ENCODE data around the gene FAM156A. TPM values are rescaled to one million over a fixed set of nuclear protein-coding genes. Genes with fewer than 3 reads are reported as not detected.
"Not testable (repeated sequence)": the region's sequence is repeated elsewhere in the genome, so short reads cannot be mapped to it uniquely, and the experiment has no call there.

FAM156A gene
- total and polyA plus RNA-seq, 4 donors = 15.7 to 64.8 (median 40.2) TPM

DNA sequence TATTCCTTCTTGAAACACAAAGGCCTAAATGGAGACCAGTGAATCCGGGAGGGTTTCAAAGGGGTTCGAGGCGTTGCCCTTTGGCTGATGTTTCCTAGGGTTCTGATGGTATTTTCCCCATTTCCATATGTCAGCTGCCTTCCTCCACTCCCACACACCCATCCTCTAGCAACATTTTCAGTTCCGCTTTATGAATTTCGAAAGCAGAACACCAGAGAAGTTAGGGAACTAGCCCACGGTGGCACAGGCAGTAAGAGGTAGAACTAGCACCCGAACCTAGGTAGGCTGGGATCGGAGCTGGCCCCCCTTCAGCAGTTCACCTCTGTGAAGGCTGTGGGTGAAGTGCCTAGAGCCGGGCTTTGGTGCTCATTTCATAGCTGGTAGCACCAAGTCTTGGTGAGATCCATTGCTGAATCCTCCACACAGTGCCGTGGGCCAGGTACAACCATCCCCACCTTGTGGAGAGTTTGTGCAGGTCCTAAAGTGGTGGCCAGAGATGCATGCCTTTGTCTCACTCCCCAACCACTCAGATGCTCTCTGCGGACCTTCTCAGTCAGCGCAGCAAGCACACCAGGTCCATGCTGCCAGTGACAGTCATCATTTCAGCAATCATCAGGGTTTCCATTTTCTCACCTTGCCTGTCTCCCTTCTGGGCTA lies 48.9 kb downstream of the FAM156A start:
- WGBS (ENCODE audit: insufficient coverage) = no CpG with 5 or more reads among the region's 12 CpGs
- not testable (repeated sequence) for H3K36me3 ChIP-seq (ENCODE audit: control insufficient read depth, insufficient read depth, low read length); H3K4me1 ChIP-seq (ENCODE audit: control insufficient read depth, insufficient read depth, low read length); H3K27ac ChIP-seq (ENCODE audit: low read depth, low read length); H3K9me3 ChIP-seq (ENCODE audit: control insufficient read depth, insufficient read depth, low read length); H3K27me3 ChIP-seq (ENCODE audit: control insufficient read depth, insufficient read depth, low read length); DNase-seq (ENCODE audit: low read depth in 4 of 6, low spot score in 6 of 6); H3K4me3 ChIP-seq (ENCODE audit: low read depth, low read length)

DNA sequence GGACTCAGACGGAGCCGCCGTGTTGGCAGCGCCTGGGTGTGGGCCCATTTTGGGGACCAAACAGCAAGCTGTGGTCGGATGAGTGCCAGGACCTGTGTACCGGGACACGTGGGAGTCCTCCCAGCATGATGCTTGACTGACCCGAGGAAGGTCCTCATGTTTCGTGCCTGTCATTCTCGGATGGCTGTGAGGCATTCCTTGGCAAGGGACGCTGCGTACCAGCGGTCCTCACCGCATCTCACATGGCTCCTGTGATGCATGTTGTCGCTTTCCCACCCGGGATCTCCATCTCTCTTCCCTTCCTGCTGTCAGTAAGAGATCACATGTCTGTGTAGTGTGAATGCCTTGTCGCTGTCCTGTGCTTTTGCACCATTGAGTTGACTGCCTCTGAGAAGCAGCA lies 50.4 kb downstream of the FAM156A start:
- H3K27ac ChIP-seq (ENCODE audit: low read depth, low read length); H3K27me3 ChIP-seq (ENCODE audit: control insufficient read depth, insufficient read depth, low read length); H3K4me3 ChIP-seq (ENCODE audit: low read depth, low read length); H3K4me1 ChIP-seq (ENCODE audit: control insufficient read depth, insufficient read depth, low read length); DNase-seq (ENCODE audit: low read depth in 4 of 6, low spot score in 6 of 6); H3K36me3 ChIP-seq (ENCODE audit: control insufficient read depth, insufficient read depth, low read length); H3K9me3 ChIP-seq (ENCODE audit: control insufficient read depth, insufficient read depth, low read length): not testable (repeated sequence)
- WGBS (ENCODE audit: insufficient coverage) = no CpG with 5 or more reads among the region's 17 CpGs

DNA sequence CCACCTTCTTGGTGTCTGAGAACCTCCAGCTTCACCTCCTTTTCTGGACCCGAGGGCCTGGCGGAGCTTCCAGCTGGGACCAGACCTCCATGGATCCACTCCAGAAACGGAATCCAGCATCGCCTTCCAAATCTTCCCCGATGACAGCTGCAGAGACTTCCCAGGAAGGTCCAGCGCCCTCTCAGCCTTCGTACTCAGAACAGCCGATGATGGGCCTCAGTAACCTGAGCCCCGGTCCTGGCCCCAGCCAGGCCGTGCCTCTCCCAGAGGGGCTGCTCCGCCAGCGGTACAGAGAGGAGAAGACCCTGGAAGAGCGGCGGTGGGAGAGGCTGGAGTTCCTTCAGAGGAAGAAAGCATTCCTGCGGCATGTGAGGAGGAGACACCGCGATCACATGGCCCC lies 51.2 kb downstream of the FAM156A start:
- not testable (repeated sequence) for H3K9me3 ChIP-seq (ENCODE audit: control insufficient read depth, insufficient read depth, low read length); DNase-seq (ENCODE audit: low read depth in 4 of 6, low spot score in 6 of 6); H3K27ac ChIP-seq (ENCODE audit: low read depth, low read length); H3K27me3 ChIP-seq (ENCODE audit: control insufficient read depth, insufficient read depth, low read length); H3K4me1 ChIP-seq (ENCODE audit: control insufficient read depth, insufficient read depth, low read length); H3K36me3 ChIP-seq (ENCODE audit: control insufficient read depth, insufficient read depth, low read length); H3K4me3 ChIP-seq (ENCODE audit: low read depth, low read length)
- WGBS (ENCODE audit: insufficient coverage) = no CpG with 5 or more reads among the region's 17 CpGs

DNA sequence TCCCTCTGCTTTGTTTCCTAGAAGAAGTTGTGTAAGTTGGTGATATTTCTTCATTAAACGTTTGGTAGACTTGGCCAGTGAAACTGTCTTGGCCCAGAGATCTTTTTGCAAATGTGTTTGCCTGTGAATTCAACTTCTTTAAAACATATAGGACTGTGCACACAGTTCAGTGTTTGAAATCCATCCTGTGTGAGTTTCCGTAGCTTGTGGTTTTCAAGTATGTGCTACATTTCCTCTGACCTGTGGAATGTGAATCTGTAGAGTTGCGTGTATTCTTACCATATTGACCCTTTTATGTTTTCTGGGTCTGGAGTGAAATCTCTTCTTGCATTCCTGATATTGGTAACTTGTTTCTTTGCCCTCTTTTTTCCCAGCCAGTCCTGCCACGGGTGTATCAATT lies 52.2 kb downstream of the FAM156A start:
- DNase-seq (ENCODE audit: low read depth in 4 of 6, low spot score in 6 of 6); H3K27me3 ChIP-seq (ENCODE audit: control insufficient read depth, insufficient read depth, low read length); H3K27ac ChIP-seq (ENCODE audit: low read depth, low read length); H3K9me3 ChIP-seq (ENCODE audit: control insufficient read depth, insufficient read depth, low read length); H3K36me3 ChIP-seq (ENCODE audit: control insufficient read depth, insufficient read depth, low read length); H3K4me3 ChIP-seq (ENCODE audit: low read depth, low read length); H3K4me1 ChIP-seq (ENCODE audit: control insufficient read depth, insufficient read depth, low read length): not testable (repeated sequence)
- no CpG with 5 or more reads among the region's 4 CpGs for WGBS (ENCODE audit: insufficient coverage)

DNA sequence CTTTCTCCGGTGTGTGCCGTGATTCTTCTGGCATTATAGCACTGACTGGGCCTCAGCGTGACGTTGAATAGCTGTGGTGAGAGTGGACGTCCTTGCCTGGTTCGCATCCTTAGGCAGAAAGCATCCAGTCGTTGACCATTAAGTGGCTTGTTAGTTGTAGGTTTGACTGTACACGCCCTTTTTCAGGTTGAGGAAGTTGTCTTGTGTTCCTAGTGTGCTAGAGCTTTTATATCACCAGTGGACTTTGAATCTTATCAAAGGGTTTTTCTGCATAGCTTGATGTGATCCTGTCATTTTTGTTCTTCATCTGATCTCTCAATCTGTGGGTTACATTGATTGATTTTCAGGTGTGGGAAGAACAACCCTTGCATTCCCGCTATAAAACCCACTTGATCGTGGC lies 52.8 kb downstream of the FAM156A start:
- not testable (repeated sequence) for DNase-seq (ENCODE audit: low read depth in 4 of 6, low spot score in 6 of 6); H3K27me3 ChIP-seq (ENCODE audit: control insufficient read depth, insufficient read depth, low read length); H3K27ac ChIP-seq (ENCODE audit: low read depth, low read length); H3K4me1 ChIP-seq (ENCODE audit: control insufficient read depth, insufficient read depth, low read length); H3K9me3 ChIP-seq (ENCODE audit: control insufficient read depth, insufficient read depth, low read length); H3K36me3 ChIP-seq (ENCODE audit: control insufficient read depth, insufficient read depth, low read length); H3K4me3 ChIP-seq (ENCODE audit: low read depth, low read length)
- no CpG with 5 or more reads among the region's 10 CpGs for WGBS (ENCODE audit: insufficient coverage)

Other genes starting within 250 kb of the FAM156A start
- not detected for gene SSX2B, start 207.3 kb downstream of the FAM156A start, total RNA-seq
- gene SSX2B, start 207.3 kb downstream of the FAM156A start, polyA plus RNA-seq (ENCODE audit: insufficient read length in 2 of 2) = not detected
- gene SPANXN5, start 161.1 kb downstream of the FAM156A start, total RNA-seq = not detected
- gene SPANXN5, start 161.1 kb downstream of the FAM156A start, polyA plus RNA-seq (ENCODE audit: insufficient read length in 2 of 2) = not detected
- gene XAGE5, start 147.2 kb downstream of the FAM156A start, total RNA-seq = not detected
- gene XAGE5, start 147.2 kb downstream of the FAM156A start, polyA plus RNA-seq (ENCODE audit: insufficient read length in 2 of 2) = not detected
- not detected for gene XAGE3, start 90.4 kb downstream of the FAM156A start, total RNA-seq
- not detected for gene XAGE3, start 90.4 kb downstream of the FAM156A start, polyA plus RNA-seq (ENCODE audit: insufficient read length in 2 of 2)
- gene FAM156B, start 61.2 kb downstream of the FAM156A start, total RNA-seq = 10 to 100 TPM; 20.7 to 27.2 TPM
- 10 to 100 TPM; 37.0 to 48.4 TPM for gene FAM156B, start 61.2 kb downstream of the FAM156A start, polyA plus RNA-seq (ENCODE audit: insufficient read length in 2 of 2)
- gene GPR173, start 90.3 kb upstream of the FAM156A start, total RNA-seq = 10 to 100 TPM; 12.5 to 14.0 TPM
- gene GPR173, start 90.3 kb upstream of the FAM156A start, polyA plus RNA-seq (ENCODE audit: insufficient read length in 2 of 2) = 10 to 100 TPM; 36.3 to 45.4 TPM
- 10 to 100 TPM; 32.2 to 32.4 TPM for gene TSPYL2, start 123.8 kb upstream of the FAM156A start, total RNA-seq
- gene TSPYL2, start 123.8 kb upstream of the FAM156A start, polyA plus RNA-seq (ENCODE audit: insufficient read length in 2 of 2) = 10 to 100 TPM; 56.6 to 72.0 TPM
- 10 to 100 TPM; 18.6 to 32.8 TPM for gene KANTR, start 135.6 kb upstream of the FAM156A start, total RNA-seq
- 10 to 100 TPM; 25.0 to 46.4 TPM for gene KANTR, start 135.6 kb upstream of the FAM156A start, polyA plus RNA-seq (ENCODE audit: insufficient read length in 2 of 2)